ENCODE measurements around the gene CCDC148. TPM values are rescaled to one million over a fixed set of nuclear protein-coding genes. Genes with fewer than 3 reads are reported as not detected.
"Not testable (repeated sequence)": the region's sequence is repeated elsewhere in the genome, so short reads cannot be mapped to it uniquely, and the experiment has no call there.

The CCDC148 gene
- total RNA-seq, 1 experiment from 2014 or later, result 3.2 TPM

GRCh38 chr2:158253170-158253569 is 203.4 kb downstream of the CCDC148 start:
- Histone ChIP-seq H3K36me3 (no peaks in the 10 kb centered on the region), H3K27ac (no peak overlapping the region), H3K9me3 (replicated peaks) (no peaks in the 10 kb centered on the region), H3K4me3 (no peak overlapping the region), H3K4me1 (replicated peaks) (no peaks in the 10 kb centered on the region), H3K27me3 (replicated peaks) (no peaks in the 10 kb centered on the region)
- no peak for DNase-seq (ENCODE audit: low read depth in 1 of 2, low spot score in 2 of 2)

DNA sequence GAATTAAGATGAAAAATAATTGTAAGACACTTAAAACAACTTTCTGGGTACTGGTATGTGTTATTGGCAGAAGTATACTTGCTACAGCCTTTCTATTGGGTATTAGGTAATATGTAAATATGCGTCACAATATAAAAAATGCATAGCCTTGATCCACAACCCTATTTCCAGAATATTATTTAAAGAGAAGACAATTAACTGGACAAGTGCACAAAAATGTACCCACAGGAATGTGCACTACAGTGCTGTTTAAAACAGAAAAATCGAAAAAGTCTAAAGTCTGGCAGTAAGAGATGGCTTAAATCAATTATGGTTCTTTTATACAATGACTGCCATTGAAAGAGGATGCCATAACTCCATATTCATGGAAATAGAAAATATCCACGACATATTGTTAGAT is 205.2 kb downstream of the CCDC148 start:
- Histone ChIP-seq H3K9me3 (replicated peaks) (no peaks in the 10 kb centered on the region), H3K27me3 (replicated peaks) (no peaks in the 10 kb centered on the region), H3K36me3 (no peaks in the 10 kb centered on the region), H3K4me3 (no peak overlapping the region), H3K27ac (no peak overlapping the region), H3K4me1 (replicated peaks) (no peaks in the 10 kb centered on the region)
- no peak for DNase-seq (ENCODE audit: low read depth in 1 of 2, low spot score in 2 of 2)

GRCh38 chr2:158243392-158243791 is 213.2 kb downstream of the CCDC148 start:
- H3K4me3 ChIP-seq, result no peak overlapping the region
- no peak overlapping the region for H3K27ac ChIP-seq
- no peaks in the 10 kb centered on the region for H3K36me3 ChIP-seq
- no peaks in the 10 kb centered on the region for H3K4me1 ChIP-seq (replicated peaks)
- no peak for DNase-seq (ENCODE audit: low read depth in 1 of 2, low spot score in 2 of 2)
- H3K9me3 ChIP-seq (replicated peaks), result no peaks in the 10 kb centered on the region
- no peaks in the 10 kb centered on the region for H3K27me3 ChIP-seq (replicated peaks)

- H3K27me3 ChIP-seq (replicated peaks), result no peaks in the 10 kb centered on the region
- H3K4me3 ChIP-seq, result no peak overlapping the region
- H3K4me1 ChIP-seq (replicated peaks), result no peaks in the 10 kb centered on the region
- no peak for DNase-seq (ENCODE audit: low read depth in 1 of 2, low spot score in 2 of 2)
- no peak overlapping the region for H3K27ac ChIP-seq
- no peaks in the 10 kb centered on the region for H3K9me3 ChIP-seq (replicated peaks)
- H3K36me3 ChIP-seq, result no peaks in the 10 kb centered on the region
Observed at GRCh38 chr2:158242280-158242679, 214.3 kb downstream of the CCDC148 start.

DNA sequence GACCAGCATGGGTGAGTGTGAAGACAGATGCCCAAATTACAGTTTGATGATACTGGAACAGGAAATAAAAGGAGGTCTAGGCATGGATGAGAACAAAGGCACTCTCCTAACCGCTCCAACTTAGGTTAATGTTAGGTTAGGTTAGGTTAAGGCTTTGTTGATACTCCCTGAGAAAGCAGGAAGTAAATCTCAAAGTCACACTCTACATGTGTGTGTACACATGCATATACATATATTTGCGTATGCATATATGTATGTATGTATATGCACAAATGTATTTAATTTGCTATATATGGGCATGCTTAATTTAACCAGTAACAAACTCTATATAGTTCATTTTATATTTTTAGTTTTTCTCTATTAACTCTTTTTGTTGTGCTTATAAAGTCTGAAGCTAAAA is 215.6 kb downstream of the CCDC148 start:
- no peak for DNase-seq (ENCODE audit: low read depth in 1 of 2, low spot score in 2 of 2)
- H3K9me3 ChIP-seq (replicated peaks), result no peaks in the 10 kb centered on the region
- H3K27ac ChIP-seq, result no peak overlapping the region
- H3K4me1 ChIP-seq (replicated peaks), result no peaks in the 10 kb centered on the region
- H3K4me3 ChIP-seq, result no peak overlapping the region
- no peaks in the 10 kb centered on the region for H3K36me3 ChIP-seq
- no peaks in the 10 kb centered on the region for H3K27me3 ChIP-seq (replicated peaks)

GRCh38 chr2:158239271-158239670 is 217.3 kb downstream of the CCDC148 start:
- Histone ChIP-seq H3K9me3 (replicated peaks) (no peaks in the 10 kb centered on the region), H3K4me3 (no peak overlapping the region), H3K27ac (no peak overlapping the region), H3K4me1 (replicated peaks) (no peaks in the 10 kb centered on the region), H3K27me3 (replicated peaks) (no peaks in the 10 kb centered on the region), H3K36me3 (no peaks in the 10 kb centered on the region)
- no peak for DNase-seq (ENCODE audit: low read depth in 1 of 2, low spot score in 2 of 2)

- H3K4me3 ChIP-seq, result no peak overlapping the region
- H3K4me1 ChIP-seq (replicated peaks), result peaks cover 4% of the 10 kb centered on the region
- no peak overlapping the region for H3K27ac ChIP-seq
- H3K36me3 ChIP-seq, result no peaks in the 10 kb centered on the region
- DNase-seq (ENCODE audit: low read depth in 1 of 2, low spot score in 2 of 2), result no peak
- H3K27me3 ChIP-seq (replicated peaks), result no peaks in the 10 kb centered on the region
- H3K9me3 ChIP-seq (replicated peaks), result no peaks in the 10 kb centered on the region
Observed at GRCh38 chr2:158234497-158234896, 222.1 kb downstream of the CCDC148 start.

DNA sequence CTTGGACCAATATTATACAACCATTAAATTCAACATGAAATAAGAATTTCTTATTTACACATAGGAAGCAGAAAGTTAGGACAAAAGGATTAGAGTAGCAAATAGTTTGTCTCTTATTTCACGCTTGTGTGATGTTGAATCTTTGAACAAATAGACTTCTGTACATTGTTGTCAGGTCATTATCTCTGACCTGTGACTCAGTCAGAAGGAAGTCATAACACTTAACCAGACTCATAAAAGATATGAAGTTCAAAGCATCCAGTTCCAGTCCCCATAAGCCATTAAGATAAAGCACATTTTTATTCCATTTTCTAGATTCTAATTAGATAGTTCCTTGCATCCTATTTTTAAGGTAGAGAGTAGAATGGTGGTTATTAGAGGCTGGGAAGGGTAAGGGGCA is 224.1 kb downstream of the CCDC148 start:
- Histone ChIP-seq H3K4me1 (replicated peaks) (peaks cover 4% of the 10 kb centered on the region), H3K4me3 (no peak overlapping the region), H3K27me3 (replicated peaks) (no peaks in the 10 kb centered on the region), H3K9me3 (replicated peaks) (no peaks in the 10 kb centered on the region), H3K36me3 (no peaks in the 10 kb centered on the region), H3K27ac (no peak overlapping the region)
- DNase-seq (ENCODE audit: low read depth in 1 of 2, low spot score in 2 of 2), result peak in 1 of 2 experiments; percentile 36

DNA sequence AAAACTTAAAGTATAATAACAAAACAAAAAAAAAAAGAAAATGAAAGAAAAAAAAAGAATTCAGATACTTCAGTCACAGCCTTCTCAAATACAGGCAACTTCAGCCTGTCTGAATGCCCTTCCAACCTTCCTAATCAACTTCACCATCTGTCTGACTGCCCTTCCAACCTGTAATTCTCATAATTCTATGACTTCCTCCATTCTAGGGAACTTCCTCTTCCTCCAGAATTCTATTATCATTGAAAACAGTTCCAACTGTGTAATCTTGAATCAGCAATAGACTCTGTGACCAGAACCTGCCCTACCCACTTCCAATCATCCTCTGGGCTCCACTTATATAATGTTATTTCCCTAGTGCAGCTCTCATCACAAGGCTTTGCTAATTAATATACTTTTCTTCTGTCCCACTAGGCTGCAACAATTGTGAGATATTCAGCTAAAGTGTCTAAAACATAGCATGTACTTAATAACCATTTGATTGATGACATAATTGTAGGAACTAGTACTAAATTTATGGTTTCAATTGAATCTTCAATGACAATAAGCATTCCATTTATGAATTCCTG is 227.5 kb downstream of the CCDC148 start:
- Histone ChIP-seq H3K27me3 (replicated peaks) (no peaks in the 10 kb centered on the region), H3K27ac (no peak overlapping the region), H3K9me3 (replicated peaks) (no peaks in the 10 kb centered on the region), H3K4me1 (replicated peaks) (peaks cover 4% of the 10 kb centered on the region), H3K4me3 (no peak overlapping the region), H3K36me3 (no peaks in the 10 kb centered on the region)
- no peak for DNase-seq (ENCODE audit: low read depth in 1 of 2, low spot score in 2 of 2)

DNA sequence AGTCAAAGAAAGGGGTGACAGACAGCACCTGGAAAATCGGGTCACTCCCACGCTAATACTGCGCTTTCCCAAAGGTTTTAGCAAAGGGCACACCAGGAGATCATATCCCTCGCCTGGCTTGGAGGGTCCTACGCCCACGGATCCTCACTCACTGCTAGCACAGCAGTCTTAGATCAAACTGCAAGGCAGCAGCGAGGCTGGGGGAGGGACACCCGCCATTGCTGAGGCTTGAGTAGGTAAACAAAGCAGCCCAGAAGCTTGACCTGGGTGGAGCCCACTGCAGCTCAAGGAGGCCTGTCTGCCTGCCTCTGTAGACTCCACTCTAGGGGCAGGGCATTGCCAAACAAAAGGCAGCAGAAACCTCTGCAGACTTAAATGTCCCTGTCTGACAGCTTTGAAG is 233.5 kb downstream of the CCDC148 start:
- H3K4me1 ChIP-seq (replicated peaks); H3K9me3 ChIP-seq (replicated peaks); DNase-seq (ENCODE audit: low read depth in 1 of 2, low spot score in 2 of 2); H3K27ac ChIP-seq; H3K36me3 ChIP-seq; H3K4me3 ChIP-seq; H3K27me3 ChIP-seq (replicated peaks): not testable (repeated sequence)

DNA sequence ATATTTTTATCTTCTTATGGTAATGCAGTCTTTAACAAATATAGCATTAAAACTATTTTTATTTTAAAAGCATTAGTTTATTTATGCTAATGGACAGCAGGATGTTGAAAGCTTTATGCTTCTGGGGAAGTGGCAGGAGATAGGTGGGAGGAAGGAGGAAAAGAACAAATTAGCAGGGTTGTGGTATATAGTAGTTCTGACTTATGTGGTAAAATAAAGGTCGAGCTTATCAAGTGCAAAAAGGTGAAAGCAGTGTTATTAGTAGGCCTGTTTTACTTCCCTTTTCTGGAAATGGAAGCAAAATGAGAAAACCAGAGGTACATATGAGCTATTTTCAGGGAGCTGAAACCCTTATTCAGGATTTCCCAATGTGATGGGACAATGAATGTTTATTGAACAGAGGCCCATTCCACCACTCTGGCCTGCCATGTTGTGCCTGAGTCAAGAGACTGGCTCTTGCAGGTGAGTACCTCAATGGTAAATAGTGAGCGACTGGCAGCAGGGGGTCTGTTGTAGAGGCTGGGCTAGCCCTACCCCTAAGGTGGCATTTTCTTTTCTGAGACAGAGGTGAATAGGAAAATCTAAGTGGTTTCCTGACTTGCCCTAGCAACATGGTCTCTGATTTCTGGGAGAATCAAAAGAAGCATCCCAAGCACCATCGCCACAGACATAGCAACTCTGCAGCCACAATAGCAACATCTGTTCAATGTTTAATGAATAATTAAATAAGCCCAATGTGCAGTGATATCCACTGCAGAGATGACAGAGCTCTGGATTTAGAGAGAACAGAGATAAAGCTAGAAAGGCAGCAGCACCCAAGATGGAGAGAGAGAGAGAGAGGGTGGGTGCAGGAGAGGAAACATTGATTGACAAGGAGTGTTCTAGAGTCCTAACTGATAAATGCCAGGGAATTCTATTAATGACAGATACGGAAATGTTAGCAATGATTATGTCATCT is 235.2 kb downstream of the CCDC148 start:
- H3K9me3 ChIP-seq (replicated peaks), result no peaks in the 10 kb centered on the region
- H3K27me3 ChIP-seq (replicated peaks), result no peaks in the 10 kb centered on the region
- no peak overlapping the region for H3K27ac ChIP-seq
- DNase-seq (ENCODE audit: low read depth in 1 of 2, low spot score in 2 of 2), result no peak
- no peaks in the 10 kb centered on the region for H3K4me1 ChIP-seq (replicated peaks)
- H3K4me3 ChIP-seq, result no peak overlapping the region
- no peaks in the 10 kb centered on the region for H3K36me3 ChIP-seq

DNA sequence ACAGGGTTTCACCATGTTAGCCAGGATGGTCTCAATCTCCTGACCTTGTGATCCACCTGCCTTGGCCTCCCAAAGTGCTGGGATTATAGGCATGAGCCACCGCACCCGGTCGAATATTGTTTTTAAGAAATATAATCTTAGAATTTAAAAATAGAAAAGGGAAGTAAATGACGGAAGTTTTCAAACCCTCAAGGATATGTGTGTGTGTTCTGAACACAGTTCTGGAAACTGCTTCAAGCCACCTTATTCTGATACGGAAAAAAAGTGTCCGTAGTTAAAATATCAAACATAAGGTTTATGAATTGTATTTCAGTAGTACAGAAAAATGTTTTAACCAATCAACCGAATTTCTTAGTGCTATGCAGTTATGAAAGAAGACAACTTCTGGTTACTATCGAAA is 239.0 kb downstream of the CCDC148 start:
- DNase-seq (ENCODE audit: low read depth in 1 of 2, low spot score in 2 of 2), result no peak
- Histone ChIP-seq H3K4me3 (no peak overlapping the region), H3K27me3 (replicated peaks) (no peaks in the 10 kb centered on the region), H3K9me3 (replicated peaks) (no peaks in the 10 kb centered on the region), H3K27ac (no peak overlapping the region), H3K36me3 (no peaks in the 10 kb centered on the region), H3K4me1 (replicated peaks) (peaks cover 10% of the 10 kb centered on the region)

DNA sequence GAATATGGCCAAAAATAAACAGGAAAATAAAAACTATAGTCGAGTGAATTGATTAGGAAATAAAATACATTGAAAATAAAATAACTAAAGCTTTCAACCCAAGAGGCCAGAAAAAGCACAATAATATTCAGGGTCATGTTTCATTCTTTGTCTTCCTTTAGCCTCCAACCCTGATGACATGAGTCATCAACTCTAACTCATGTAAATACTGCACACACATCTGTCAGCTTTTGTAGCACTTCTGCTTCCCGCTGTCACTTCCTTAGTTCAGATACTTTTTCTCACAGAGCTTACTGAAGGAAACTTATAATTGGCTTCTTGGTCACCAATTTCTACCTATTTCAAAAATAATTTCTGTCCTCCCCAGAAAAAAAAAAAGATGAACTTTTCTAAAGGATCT is 242.1 kb downstream of the CCDC148 start:
- peaks cover 10% of the 10 kb centered on the region for H3K4me1 ChIP-seq (replicated peaks)
- H3K27ac ChIP-seq, result no peak overlapping the region
- H3K4me3 ChIP-seq, result no peak overlapping the region
- no peaks in the 10 kb centered on the region for H3K9me3 ChIP-seq (replicated peaks)
- no peaks in the 10 kb centered on the region for H3K36me3 ChIP-seq
- DNase-seq (ENCODE audit: low read depth in 1 of 2, low spot score in 2 of 2), result peak in 1 of 2 experiments; percentile 46
- no peaks in the 10 kb centered on the region for H3K27me3 ChIP-seq (replicated peaks)

DNA sequence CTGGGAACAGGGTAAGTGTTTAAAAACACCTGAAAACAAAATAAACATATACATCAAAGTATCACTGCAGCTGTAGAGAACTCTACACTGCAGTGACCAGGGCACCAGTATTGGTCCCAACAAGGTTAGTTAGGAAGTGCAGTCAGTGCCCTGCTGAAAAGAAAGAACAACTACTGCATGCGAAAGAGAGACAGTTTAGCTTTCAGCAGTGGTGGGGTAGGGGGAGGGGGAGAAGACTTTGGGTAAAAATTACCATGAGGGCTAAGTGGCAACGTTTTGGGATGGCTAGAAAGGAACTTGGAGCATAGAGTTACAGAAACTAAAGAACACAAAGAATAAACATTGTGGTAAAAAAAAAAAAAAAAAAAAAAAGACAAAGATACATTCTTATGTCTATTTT is 242.8 kb downstream of the CCDC148 start:
- H3K36me3 ChIP-seq, result no peaks in the 10 kb centered on the region
- H3K27me3 ChIP-seq (replicated peaks), result no peaks in the 10 kb centered on the region
- H3K27ac ChIP-seq, result no peak overlapping the region
- no peak overlapping the region for H3K4me3 ChIP-seq
- no peak for DNase-seq (ENCODE audit: low read depth in 1 of 2, low spot score in 2 of 2)
- H3K4me1 ChIP-seq (replicated peaks), result peaks cover 10% of the 10 kb centered on the region
- no peaks in the 10 kb centered on the region for H3K9me3 ChIP-seq (replicated peaks)

Data from SJSA1 (cell line).